PC-9 (cell line): Measurements from ENCODE around the gene ZMYND10.

ENCODE experiments used
- EZH2 ChIP-seq: fragments of 200-600 bp; sonication (generic); IDR thresholded peaks from 2 replicates; pipeline ENCODE4 v1.8.0; 2017; ENCODE audit warnings: antibody characterized with exemption, low read depth
- TF ChIP-seq, protein P1 (sequence below): fragments of 200-600 bp; sonication (generic); conservative IDR thresholded peaks from 2 replicates; pipeline ENCODE4 v1.6.1; 2017; ENCODE audit warnings: mixed run types, antibody characterized with exemption, mild to moderate bottlenecking, moderate library complexity

DNA sequence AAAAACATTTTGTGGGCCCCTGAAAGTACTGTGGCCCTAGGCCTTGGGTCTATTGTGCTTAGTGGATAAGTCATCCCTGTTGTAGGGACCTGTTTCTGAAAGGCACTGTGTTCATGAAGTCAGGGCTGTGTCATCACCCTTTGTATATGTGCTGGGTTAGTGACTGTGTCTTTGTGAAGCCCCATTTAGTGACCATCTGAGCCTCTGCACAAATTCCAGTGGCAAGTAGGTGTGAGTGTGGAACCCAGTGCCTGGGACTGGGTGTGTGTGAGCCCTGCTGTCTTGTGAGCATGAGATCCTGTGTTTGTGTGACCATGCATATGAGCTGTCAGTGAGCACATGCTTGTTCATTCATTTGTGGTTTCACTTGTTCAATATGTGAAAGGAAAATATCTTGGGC is 40.9 kb downstream of the ZMYND10 start:
- TF ChIP-seq, protein P1, sequence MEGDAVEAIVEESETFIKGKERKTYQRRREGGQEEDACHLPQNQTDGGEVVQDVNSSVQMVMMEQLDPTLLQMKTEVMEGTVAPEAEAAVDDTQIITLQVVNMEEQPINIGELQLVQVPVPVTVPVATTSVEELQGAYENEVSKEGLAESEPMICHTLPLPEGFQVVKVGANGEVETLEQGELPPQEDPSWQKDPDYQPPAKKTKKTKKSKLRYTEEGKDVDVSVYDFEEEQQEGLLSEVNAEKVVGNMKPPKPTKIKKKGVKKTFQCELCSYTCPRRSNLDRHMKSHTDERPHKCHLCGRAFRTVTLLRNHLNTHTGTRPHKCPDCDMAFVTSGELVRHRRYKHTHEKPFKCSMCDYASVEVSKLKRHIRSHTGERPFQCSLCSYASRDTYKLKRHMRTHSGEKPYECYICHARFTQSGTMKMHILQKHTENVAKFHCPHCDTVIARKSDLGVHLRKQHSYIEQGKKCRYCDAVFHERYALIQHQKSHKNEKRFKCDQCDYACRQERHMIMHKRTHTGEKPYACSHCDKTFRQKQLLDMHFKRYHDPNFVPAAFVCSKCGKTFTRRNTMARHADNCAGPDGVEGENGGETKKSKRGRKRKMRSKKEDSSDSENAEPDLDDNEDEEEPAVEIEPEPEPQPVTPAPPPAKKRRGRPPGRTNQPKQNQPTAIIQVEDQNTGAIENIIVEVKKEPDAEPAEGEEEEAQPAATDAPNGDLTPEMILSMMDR: no peak
- TF ChIP-seq EZH2: no peak
